Right renal pelvis (tissue), 4 donors: ENCODE results near the gene CYB5D1. TPM values are rescaled to one million over a fixed set of nuclear protein-coding genes. Genes with fewer than 3 reads are reported as not detected.

Source experiments
- DNase-seq, 4 donors: peaks; one replicate each; pipeline ENCODE4 v3.0.0-alpha.2; 2013; ENCODE audit warnings: low read depth in 4 of 4, low spot score in 3 of 4, missing footprints in 1 of 4
- polyA plus RNA-seq, 4 donors: library from polyadenylated mRNA; unstranded; fragments of 120-200 nt; gene quantifications; one replicate each; pipeline ENCODE4 v1.2.1, GENCODE V29; 2013; ENCODE audit not compliant: insufficient read length in 4 of 4

The CYB5D1 gene
- polyA plus RNA-seq, 4 donors, result 21.7 to 26.4 (median 24.3) TPM

DNA sequence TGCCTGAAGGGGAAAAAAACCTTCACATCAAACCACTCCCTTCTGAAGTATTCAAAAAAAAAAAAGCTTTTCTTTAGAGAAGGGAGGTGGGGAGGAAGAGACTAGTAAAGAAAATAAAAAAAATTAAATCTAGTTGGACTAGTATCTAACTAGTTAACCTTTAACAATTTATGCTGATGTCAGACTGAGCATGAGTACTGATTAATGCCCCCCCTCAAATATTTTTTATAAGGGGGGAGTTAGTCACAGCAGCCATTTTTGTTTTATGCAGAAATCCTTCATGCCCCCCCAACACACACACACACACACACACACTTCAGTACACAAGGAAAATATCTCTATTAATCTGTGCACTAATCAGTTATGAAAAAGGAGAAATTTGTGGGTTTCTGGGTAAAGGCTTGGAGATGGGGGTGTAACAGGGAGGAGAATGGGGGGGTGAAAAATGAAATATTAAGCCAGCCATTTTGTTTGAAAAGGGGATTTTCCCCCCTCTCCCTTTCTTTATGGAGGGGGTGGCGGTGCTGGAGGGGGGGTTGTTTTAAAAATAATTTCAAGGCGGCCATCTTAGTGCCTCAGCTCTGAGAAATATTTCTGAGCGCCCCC lies 26.1 kb downstream of the CYB5D1 start:
- peak in 2 of 4 donors; percentile 36 to 43 for DNase-seq

DNA sequence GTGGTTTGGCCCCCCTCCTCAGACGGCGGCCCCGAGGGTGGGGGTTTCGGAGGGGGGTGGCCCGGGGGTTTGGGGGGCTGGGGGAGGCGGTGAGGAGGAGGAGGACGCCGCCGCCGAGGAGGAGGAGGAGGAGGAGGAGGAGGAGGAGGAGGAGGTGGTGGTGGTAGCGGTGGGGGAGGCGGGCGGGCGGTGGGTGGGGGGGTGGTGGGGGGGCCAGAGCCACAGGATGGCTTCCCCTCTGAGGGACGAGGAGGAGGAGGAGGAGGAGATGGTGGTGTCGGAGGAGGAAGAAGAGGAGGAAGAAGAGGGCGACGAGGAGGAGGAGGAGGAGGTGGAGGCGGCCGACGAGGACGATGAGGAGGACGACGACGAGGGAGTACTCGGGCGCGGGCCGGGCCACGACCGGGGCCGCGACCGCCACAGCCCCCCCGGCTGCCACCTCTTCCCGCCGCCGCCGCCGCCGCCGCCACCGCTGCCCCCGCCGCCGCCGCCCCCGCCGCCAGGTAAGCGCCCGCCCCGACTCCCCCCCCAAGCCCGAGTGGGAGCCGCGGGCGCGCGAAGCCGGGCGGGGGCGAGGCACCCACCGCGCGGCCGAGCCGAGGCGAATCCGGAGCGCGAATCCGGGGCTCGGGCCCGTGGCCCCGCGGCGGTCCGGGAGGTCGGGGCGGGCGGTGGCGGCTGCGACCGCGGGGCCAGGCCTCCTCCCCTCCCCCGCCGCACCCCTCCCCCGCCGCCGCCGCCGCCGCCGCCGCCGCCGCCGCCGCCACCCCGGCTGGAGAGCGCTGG lies 27.0 kb downstream of the CYB5D1 start:
- no peak for DNase-seq

- peak in 3 of 4 donors; percentile 52 to 72 (median 65) for DNase-seq
Measured at GRCh38 chr17:7885367-7886226, 27.8 kb downstream of the CYB5D1 start.

DNA sequence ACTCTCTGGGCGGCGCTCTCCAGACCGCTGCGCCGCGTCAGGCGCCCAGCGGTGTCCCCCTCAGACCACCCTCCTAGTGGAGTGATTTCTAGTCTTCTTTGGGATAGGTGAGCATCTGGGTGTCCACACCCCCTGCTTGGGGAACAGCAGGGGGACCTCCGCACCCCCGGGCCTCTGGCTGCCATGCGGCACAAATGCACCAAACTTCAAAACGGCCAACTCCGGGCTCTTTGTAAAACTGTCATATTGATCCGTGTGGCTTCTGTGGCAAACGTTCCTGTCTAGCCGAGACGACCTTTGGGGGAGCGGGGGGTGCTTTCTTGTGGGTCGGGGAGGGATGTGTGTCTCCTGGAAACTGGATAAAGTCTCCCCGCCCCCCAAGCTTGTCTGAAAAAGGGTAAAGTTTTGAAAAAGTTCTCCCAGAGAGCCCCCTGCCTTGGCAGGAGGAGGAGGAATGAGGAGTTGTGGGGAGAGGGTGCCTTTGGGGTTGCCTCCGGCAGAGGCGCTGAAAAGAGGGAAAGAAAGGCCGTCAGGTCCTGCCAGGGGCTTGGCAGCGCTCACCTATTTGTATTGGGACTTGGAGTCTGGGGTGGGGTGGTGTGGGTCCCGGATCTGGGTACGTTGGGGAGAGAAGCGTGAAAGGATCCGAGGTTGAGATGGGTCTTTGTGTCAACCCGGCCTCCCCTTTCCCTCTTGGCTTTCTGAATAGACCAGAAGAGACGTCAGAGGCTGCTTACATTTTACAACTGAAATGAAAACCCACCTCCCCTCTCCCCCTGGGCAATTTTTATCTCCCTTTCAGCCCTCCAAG lies 28.6 kb downstream of the CYB5D1 start:
- DNase-seq, result peak in 3 of 4 donors; percentile 18 to 59 (median 27)

DNA sequence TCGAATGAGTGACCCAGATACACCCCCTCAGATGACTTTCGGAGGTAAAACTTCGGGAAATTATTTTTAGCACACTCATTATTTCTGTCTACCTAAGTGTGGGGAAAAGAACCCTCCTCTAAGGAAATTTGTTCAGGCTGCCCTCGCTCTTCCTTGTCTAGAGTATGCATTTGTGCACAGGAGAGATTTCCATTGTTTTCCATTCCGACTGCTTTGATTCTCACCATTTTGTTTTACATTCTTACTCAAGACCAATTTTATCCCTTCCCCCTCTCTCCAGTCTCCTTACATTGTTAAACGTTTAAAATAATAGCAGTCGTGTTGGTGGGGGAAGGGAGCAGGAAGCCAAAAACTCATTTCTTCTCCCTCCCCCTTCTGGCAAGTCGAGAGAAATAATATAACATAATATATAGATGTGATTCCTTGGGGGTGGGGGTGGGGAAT lies 29.3 kb downstream of the CYB5D1 start:
- no peak for DNase-seq

DNA sequence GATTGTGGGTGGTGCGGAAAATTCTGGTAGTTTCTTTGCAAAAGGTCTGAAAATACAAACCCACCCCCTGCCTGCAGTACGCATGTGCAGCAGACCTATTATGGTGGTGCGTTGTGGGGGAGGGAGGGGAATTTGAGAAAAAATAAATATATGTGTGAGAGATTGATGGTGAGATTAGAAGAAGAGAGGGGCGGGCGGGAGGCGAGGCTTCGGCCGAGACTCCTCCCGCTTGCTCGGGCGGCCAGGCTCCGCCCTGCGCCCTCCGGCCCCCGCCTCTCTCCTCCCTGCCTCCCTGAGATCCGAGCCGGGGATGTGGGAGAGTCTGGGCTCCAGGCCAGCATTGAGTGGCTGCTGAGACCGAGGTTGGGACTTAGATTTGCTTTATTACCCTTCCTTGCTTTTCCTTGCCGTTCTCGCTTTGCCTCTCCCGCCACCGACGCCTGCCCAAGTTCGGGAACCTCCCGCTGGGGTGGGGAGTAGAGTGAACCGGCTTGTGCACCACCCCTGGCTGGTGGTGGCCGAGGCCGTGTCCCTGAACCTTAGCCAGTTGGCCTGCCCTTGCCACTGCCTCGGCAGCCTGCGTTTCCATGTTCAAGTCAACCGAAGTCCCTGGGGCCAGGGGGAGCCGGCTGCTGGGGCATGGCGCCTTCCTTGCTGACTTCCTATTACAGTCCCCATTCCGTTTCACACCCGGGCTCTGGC lies 29.8 kb downstream of the CYB5D1 start:
- peak; percentile 91 to 95 (median 94) for DNase-seq

GRCh38 chr17:7888184-7888920 lies 30.5 kb downstream of the CYB5D1 start, which contains the start of gene CHD3:
Gene CHD3, plus strand, starts transcription at chr17:7888789. Its CDS starts 212 bp downstream, at chr17:7889001.
- no peak for DNase-seq

DNA sequence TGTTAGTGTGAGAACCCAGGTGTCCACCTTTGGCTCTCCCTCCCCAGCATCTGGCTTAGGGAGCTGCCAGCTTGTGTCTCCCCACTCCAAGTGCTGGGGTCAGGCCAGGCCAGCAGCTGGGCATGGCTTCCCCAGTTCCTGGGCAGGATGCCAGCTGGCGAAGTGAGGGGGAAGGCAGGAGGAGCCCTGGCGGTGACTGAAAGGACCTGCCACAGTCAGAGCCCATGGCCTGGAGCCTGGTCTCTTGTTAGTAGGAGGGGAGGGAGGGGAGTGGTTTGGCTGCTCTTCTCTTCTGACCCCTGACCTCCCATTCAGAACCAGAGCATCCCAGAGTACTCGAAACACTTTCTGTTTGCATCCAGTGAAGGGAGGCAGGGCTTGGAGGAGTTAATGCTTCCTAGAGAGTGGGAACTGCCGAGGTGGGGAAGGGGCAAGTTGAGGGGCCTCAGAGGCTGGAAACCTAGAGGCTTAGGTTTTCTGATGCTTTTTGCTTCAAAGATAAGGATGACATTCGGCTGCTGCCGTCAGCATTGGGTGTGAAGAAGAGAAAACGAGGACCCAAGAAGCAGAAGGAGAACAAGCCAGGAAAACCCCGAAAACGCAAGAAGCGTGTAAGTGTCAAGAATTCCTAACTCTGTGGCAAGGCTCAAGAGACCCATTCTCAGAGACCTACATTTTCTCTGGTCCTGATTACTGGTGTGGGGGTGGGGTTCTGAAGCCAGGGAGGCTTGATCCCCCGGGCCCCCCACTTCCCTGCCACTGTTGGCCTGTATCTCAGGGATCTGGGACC lies 31.6 kb downstream of the CYB5D1 start:
- peak in 3 of 4 donors; percentile 58 to 80 (median 75) for DNase-seq

DNA sequence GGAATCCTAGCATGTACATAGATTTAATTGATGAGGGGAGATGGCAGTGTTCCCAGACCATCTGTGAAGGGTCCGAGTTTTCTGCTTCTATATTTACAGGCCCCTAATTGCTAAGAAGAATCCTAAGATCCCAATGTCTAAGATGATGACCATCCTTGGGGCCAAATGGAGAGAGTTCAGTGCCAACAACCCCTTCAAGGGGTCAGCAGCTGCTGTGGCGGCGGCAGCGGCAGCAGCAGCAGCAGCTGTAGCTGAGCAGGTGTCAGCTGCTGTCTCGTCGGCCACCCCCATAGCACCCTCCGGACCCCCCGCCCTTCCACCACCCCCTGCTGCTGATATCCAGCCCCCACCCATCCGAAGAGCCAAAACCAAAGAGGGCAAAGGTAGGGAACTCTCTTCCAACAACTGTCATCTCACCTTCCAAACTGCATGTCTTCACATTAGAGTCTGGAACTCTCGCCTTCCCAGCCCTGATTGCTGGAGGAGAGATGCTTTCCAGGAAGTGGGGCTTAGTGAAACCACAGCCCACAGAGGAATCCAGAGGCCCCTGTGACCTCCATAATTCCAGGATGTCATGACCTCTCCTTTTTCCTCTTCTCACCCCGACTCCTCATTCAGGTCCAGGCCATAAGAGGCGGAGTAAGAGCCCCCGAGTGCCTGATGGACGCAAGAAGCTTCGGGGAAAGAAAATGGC lies 35.5 kb downstream of the CYB5D1 start:
- no peak for DNase-seq

DNA sequence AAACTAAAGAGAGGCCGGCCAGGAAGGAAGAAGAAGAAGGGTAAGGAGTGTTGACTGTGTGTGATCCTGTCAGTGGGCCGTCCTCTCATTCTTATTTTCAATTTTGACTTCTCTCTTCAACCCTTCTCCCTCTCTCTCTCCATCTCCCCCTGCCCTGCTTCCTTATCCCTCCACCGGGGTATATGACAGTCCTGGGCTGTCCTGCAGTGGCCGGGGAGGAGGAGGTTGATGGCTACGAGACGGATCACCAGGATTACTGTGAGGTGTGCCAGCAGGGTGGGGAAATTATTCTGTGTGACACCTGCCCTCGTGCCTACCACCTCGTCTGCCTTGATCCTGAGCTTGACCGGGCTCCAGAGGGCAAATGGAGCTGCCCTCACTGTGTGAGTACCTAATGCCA lies 36.4 kb downstream of the CYB5D1 start:
- DNase-seq, result no peak

GRCh38 chr17:7894866-7895265 lies 37.1 kb downstream of the CYB5D1 start:
- DNase-seq, result no peak

GRCh38 chr17:7897090-7897489 lies 39.3 kb downstream of the CYB5D1 start:
- DNase-seq, result no peak

- no peak for DNase-seq
Measured at GRCh38 chr17:7897773-7898172, 40.0 kb downstream of the CYB5D1 start.

DNA sequence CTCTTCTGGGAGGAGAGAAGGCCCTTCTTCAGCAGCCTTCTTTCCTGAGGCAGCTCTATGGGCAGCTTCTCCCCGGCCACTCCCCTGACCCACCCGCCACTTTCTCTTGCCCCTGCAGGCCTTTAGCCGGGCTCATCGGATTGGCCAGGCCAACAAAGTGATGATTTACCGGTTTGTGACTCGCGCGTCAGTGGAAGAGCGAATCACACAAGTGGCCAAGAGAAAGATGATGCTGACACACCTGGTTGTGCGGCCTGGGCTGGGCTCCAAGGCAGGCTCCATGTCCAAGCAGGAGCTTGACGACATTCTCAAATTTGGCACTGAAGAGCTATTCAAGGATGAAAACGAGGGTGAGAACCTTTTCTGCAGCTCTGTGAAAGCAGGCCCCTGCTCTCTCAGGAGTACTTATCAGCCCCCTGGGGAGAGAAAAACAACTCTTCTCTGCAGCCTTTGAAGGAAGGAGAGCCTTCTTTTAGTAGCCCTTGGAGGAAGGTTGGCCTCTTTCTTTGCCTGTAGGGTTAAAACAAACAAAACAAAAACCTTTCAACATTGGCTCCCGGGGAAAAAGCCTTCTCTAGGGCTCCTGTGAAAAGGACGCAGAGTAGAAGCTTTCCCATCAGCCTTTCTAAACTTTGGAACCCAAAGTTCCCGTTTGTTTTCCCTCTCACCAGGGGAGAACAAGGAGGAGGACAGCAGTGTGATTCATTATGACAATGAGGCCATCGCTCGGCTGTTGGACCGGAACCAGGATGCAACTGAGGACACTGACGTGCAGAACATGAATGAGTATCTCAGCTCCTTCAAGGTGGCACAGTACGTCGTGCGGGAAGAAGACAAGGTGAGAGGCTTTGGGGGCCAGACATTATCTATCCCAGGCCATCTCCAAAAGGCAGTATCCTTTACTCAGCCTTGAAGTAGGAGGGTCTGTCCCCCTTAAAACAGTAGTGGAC lies 45.6 kb downstream of the CYB5D1 start:
- no peak for DNase-seq

GRCh38 chr17:7909089-7909488 lies 51.3 kb downstream of the CYB5D1 start:
- no peak for DNase-seq

- no peak for DNase-seq
Measured at GRCh38 chr17:7910281-7910680, 52.5 kb downstream of the CYB5D1 start.
